Stomach (tissue), 4 donors: ENCODE results near the gene SH3PXD2A.

Source experiments
- EP300 ChIP-seq: sonication (generic); formaldehyde crosslinking; IDR thresholded peaks from one replicate; pipeline ENCODE4 v1.6.1; 2017; ENCODE audit warnings: antibody characterized with exemption
- POLR2AphosphoS5 ChIP-seq, 3 donors: sonication (generic); formaldehyde crosslinking; IDR thresholded peaks; one replicate each; pipeline ENCODE4 v1.6.1; 2016; ENCODE audit warnings: antibody characterized with exemption in 3 of 3
- TF ChIP-seq, protein P1 (sequence below), 7 experiments: fragments of 450-650 bp in 4 of 7; fragments of 200-600 bp in 3 of 7; sonication (generic) in 3 of 7; IDR thresholded peaks; one replicate each; pipeline ENCODE4 v1.5.1; 2016 to 2019; ENCODE audit warnings: antibody characterized with exemption in 7 of 7, control low read depth in 2 of 7, mild to moderate bottlenecking in 1 of 7

DNA sequence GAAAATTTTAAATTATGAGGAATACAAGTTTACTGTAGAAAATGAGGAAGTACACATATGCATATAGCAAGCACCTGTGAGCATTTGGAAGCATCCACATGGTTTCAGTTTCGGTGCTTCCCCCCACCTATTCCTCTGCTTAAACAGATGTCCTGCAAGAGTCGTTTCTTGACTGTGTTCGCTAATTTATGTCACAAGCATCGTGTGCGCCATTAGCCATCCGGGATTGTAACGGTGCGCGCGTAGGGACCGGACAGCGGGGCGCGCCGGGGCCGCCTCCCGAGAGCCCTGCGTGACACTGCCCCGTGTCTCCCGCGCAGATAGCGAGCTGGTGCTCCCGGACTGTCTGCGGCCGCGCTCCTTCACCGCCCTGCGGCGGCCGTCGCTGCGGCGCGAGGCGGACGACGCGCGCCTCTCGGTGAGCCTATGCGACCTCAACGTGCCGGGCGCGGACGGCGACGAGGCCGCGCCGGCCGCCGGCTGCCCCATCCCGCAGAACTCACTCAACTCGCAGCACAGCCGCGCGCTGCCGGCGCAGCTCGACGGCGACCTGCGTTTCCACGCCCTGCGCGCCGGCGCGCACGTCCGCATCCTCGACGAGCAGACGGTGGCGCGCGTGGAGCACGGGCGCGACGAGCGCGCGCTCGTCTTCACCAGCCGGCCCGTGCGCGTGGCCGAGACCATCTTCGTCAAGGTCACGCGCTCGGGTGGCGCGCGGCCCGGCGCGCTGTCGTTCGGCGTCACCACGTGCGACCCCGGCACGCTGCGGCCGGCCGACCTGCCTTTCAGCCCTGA lies 271.0 kb downstream of the SH3PXD2A start:
- TF ChIP-seq, protein P1, sequence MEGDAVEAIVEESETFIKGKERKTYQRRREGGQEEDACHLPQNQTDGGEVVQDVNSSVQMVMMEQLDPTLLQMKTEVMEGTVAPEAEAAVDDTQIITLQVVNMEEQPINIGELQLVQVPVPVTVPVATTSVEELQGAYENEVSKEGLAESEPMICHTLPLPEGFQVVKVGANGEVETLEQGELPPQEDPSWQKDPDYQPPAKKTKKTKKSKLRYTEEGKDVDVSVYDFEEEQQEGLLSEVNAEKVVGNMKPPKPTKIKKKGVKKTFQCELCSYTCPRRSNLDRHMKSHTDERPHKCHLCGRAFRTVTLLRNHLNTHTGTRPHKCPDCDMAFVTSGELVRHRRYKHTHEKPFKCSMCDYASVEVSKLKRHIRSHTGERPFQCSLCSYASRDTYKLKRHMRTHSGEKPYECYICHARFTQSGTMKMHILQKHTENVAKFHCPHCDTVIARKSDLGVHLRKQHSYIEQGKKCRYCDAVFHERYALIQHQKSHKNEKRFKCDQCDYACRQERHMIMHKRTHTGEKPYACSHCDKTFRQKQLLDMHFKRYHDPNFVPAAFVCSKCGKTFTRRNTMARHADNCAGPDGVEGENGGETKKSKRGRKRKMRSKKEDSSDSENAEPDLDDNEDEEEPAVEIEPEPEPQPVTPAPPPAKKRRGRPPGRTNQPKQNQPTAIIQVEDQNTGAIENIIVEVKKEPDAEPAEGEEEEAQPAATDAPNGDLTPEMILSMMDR (IDR thresholded peaks at IDR 0.05), result no peak
- TF ChIP-seq POLR2AphosphoS5 (IDR thresholded peaks at IDR 0.05) (no peak), EP300 (no peak)
